ENCODE measurements around the gene TBC1D22A. TPM values are rescaled to one million over a fixed set of nuclear protein-coding genes. Genes with fewer than 3 reads are reported as not detected.

The TBC1D22A gene
- total and polyA plus RNA-seq, 2 donors (not counting 3 experiments of a cell fraction or from before 2014, with no cell fraction given), result 26.1 to 32.4 TPM

DNA sequence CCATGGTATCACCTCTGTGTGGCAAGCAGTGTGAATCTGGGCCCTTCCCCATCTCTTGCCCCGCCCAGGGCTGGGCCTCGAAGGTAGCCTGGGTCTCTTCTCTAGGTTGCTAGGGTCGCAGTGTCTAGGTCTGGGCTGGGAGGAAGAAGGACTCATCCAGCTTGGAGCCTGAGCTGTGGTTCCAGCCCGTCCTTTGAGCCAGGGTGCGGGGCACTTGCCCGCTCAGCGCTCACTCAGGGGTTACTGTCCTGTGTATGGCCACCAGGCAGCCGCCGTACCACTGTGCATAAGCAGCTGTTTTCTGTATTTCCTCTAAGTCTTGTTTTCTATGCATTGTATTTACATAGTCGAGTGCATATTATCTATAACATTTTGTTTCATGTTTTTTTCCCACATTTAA is 160.9 kb downstream of the TBC1D22A start:
- Histone ChIP-seq H3K4me1 (ENCODE audit: control insufficient read depth, extremely low read depth, insufficient read depth, low read length) (no peaks in the 10 kb centered on the region), H3K9me3 (replicated peaks; ENCODE audit: control insufficient read depth, insufficient read depth, low read length) (no peaks in the 10 kb centered on the region), H3K27me3 (ENCODE audit: control insufficient read depth in 2 of 2, insufficient read depth in 2 of 2, low read length in 2 of 2) (no peaks in the 10 kb centered on the region), H4K20me1 (replicated peaks; ENCODE audit: control insufficient read depth, extremely low read depth, insufficient read depth, low read length) (no peaks in the 10 kb centered on the region), H2AFZ (ENCODE audit: low read depth, low read length) (no peak overlapping the region), H3K4me3 (replicated peaks in 1 of 3; ENCODE audit: insufficient read depth in 1 of 3, low read depth in 1 of 3, low read length in 3 of 3) (no peak overlapping the region), H3K27ac (ENCODE audit: insufficient read depth, low read depth, low read length) (no peak overlapping the region), H3K4me2 (ENCODE audit: insufficient read depth, low read length) (no peak overlapping the region), H3K36me3 (ENCODE audit: control insufficient read depth in 2 of 2, extremely low read depth in 1 of 2, insufficient read depth in 2 of 2, low read length in 2 of 2) (no peaks in the 10 kb centered on the region), H3K9ac (replicated peaks; ENCODE audit: extremely low read depth, insufficient read depth, low read length) (no peak overlapping the region), H3K79me2 (ENCODE audit: control insufficient read depth, insufficient read depth, low read length) (no peaks in the 10 kb centered on the region), H3K9me1 (replicated peaks; ENCODE audit: control insufficient read depth, extremely low read depth, insufficient read depth, low read length) (no peaks in the 10 kb centered on the region)
- CTCF ChIA-PET, result no interaction called here
- DNase-seq (ENCODE audit: low read depth, low spot score), result no peak
- no peak for TF ChIP-seq FOS (IDR thresholded peaks at IDR 0.05; ENCODE audit: borderline replicate concordance, insufficient read depth, low read length)
- no peak for TF ChIP-seq JUN (IDR thresholded peaks at IDR 0.05; ENCODE audit: borderline replicate concordance, insufficient read depth, insufficient read length, low read depth)
- dilution Hi-C loops (cut with MboI; ENCODE audit: extremely low pct_ligation_motif_present, low sequenced_read_pairs), result no loop called here
- BruUV-seq (replicated peaks), result no TSS peak
- POLR2A ChIA-PET, result no interaction called here
- FAIRE-seq, result no peak
- intact Hi-C loops (cut with micrococcal nuclease), result no loop called here

DNA sequence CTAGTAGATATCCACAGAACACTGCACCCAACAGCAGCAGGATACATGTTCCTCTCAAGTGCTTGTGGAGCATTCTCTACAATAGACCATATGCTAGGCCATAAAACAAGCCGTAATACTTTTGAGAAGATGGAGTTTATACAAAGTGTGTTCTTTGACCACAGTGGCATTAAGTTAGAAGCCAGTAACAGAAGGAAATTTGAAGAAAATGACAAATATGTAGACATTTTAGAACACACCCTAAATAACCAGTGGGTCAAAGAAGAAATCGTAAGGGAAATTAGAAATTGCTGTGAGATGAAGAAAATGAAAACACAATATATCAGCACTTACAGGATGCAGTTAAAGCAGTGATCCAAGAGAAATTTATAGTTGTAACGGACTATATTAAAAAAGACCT is 163.4 kb downstream of the TBC1D22A start:
- H3K4me1 ChIP-seq (ENCODE audit: control insufficient read depth, extremely low read depth, insufficient read depth, low read length), result no peaks in the 10 kb centered on the region
- ChIA-PET CTCF (no interaction called here), POLR2A (no interaction called here)
- no peak overlapping the region for H3K9ac ChIP-seq (replicated peaks; ENCODE audit: extremely low read depth, insufficient read depth, low read length)
- intact Hi-C loops (cut with micrococcal nuclease) (no loop called here), dilution Hi-C loops (cut with MboI; ENCODE audit: extremely low pct_ligation_motif_present, low sequenced_read_pairs) (no loop called here)
- no peak for DNase-seq (ENCODE audit: low read depth, low spot score)
- no peak for FAIRE-seq
- BruUV-seq (replicated peaks), result no TSS peak
- no peaks in the 10 kb centered on the region for H3K79me2 ChIP-seq (ENCODE audit: control insufficient read depth, insufficient read depth, low read length)
- H3K9me3 ChIP-seq (replicated peaks; ENCODE audit: control insufficient read depth, insufficient read depth, low read length), result no peaks in the 10 kb centered on the region
- no peak overlapping the region for H2AFZ ChIP-seq (ENCODE audit: low read depth, low read length)
- H3K27me3 ChIP-seq (ENCODE audit: control insufficient read depth in 2 of 2, insufficient read depth in 2 of 2, low read length in 2 of 2), result no peaks in the 10 kb centered on the region
- no peak overlapping the region for H3K4me3 ChIP-seq (replicated peaks in 1 of 3; ENCODE audit: insufficient read depth in 1 of 3, low read depth in 1 of 3, low read length in 3 of 3)
- H3K9me1 ChIP-seq (replicated peaks; ENCODE audit: control insufficient read depth, extremely low read depth, insufficient read depth, low read length), result no peaks in the 10 kb centered on the region
- TF ChIP-seq POLR2A (IDR thresholded peaks at IDR 0.05; ENCODE audit: low read depth, low read length) (no peak), EZH2 (IDR thresholded peaks at IDR 0.05; ENCODE audit: borderline replicate concordance, low read depth, low read length, severe bottlenecking) (no peak), POLR2AphosphoS5 (IDR thresholded peaks at IDR 0.05; ENCODE audit: insufficient read depth, low read depth, low read length) (no peak), GATA2 (IDR thresholded peaks at IDR 0.05; ENCODE audit: insufficient read depth, insufficient read length, low read depth, low read length) (no peak), FOS (IDR thresholded peaks at IDR 0.05; ENCODE audit: borderline replicate concordance, insufficient read depth, low read length) (no peak), JUN (IDR thresholded peaks at IDR 0.05; ENCODE audit: borderline replicate concordance, insufficient read depth, insufficient read length, low read depth) (no peak)
- TF ChIP-seq, protein P1, sequence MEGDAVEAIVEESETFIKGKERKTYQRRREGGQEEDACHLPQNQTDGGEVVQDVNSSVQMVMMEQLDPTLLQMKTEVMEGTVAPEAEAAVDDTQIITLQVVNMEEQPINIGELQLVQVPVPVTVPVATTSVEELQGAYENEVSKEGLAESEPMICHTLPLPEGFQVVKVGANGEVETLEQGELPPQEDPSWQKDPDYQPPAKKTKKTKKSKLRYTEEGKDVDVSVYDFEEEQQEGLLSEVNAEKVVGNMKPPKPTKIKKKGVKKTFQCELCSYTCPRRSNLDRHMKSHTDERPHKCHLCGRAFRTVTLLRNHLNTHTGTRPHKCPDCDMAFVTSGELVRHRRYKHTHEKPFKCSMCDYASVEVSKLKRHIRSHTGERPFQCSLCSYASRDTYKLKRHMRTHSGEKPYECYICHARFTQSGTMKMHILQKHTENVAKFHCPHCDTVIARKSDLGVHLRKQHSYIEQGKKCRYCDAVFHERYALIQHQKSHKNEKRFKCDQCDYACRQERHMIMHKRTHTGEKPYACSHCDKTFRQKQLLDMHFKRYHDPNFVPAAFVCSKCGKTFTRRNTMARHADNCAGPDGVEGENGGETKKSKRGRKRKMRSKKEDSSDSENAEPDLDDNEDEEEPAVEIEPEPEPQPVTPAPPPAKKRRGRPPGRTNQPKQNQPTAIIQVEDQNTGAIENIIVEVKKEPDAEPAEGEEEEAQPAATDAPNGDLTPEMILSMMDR (IDR thresholded peaks at IDR 0.05; ENCODE audit: extremely low read depth in 1 of 2, insufficient read depth in 1 of 2, low read depth in 1 of 2, low read length in 2 of 2), result no peak
- H4K20me1 ChIP-seq (replicated peaks; ENCODE audit: control insufficient read depth, extremely low read depth, insufficient read depth, low read length), result no peaks in the 10 kb centered on the region
- no peak overlapping the region for H3K27ac ChIP-seq (ENCODE audit: insufficient read depth, low read depth, low read length)
- no peaks in the 10 kb centered on the region for H3K36me3 ChIP-seq (ENCODE audit: control insufficient read depth in 2 of 2, extremely low read depth in 1 of 2, insufficient read depth in 2 of 2, low read length in 2 of 2)
- no peak overlapping the region for H3K4me2 ChIP-seq (ENCODE audit: insufficient read depth, low read length)
